CD14-positive monocyte (primary cell): ENCODE results near the gene ZAR1L. TPM values are rescaled to one million over a fixed set of nuclear protein-coding genes. Genes with fewer than 3 reads are reported as not detected.

Experiments used
- DNase-seq, 3 donors: peaks; one replicate each; pipeline ENCODE4 v3.0.0-alpha.2; 2011 to 2022
- H2AFZ ChIP-seq: 2 replicates; pipeline ENCODE4 v1.6.0; 2012; ENCODE audit warnings: mild to moderate bottlenecking, low read depth, low read length, inconsistent platforms; ENCODE audit not compliant: insufficient read depth, poor library complexity, severe bottlenecking
- H3K27ac ChIP-seq, 2 donors: 1 replicate in 1 of 2; 2 replicates in 1 of 2; pipeline ENCODE4 v1.5.1; 2012 to 2013; ENCODE audit warnings: low read length in 2 of 2, control low read depth in 1 of 2, inconsistent platforms in 1 of 2, low read depth in 1 of 2, mild to moderate bottlenecking in 1 of 2
- H3K27me3 ChIP-seq, 2 donors: one replicate each; pipeline versions ENCODE4 v1.6.0 to v1.6.1; 2011 to 2013; ENCODE audit warnings: low read length in 2 of 2; ENCODE audit not compliant: control insufficient read depth in 2 of 2, insufficient read depth in 2 of 2
- H3K36me3 ChIP-seq, 2 donors: replicated peaks in 1 of 2; 1 replicate in 1 of 2; 2 replicates in 1 of 2; pipeline versions ENCODE4 v1.5.1 to v1.6.1; 2012 to 2013; ENCODE audit warnings: low read length in 2 of 2, control low read depth in 1 of 2, inconsistent platforms in 1 of 2, mild to moderate bottlenecking in 1 of 2; ENCODE audit not compliant: insufficient read depth in 2 of 2, control insufficient read depth in 1 of 2
- H3K4me1 ChIP-seq, 2 donors: 1 replicate in 1 of 2; 2 replicates in 1 of 2; pipeline versions ENCODE4 v1.5.1 to v1.6.1; 2012 to 2013; ENCODE audit warnings: low read length in 2 of 2, control low read depth in 1 of 2, inconsistent platforms in 1 of 2, mild to moderate bottlenecking in 1 of 2, moderate library complexity in 1 of 2; ENCODE audit not compliant: insufficient read depth in 2 of 2, control insufficient read depth in 1 of 2
- H3K4me2 ChIP-seq: replicated peaks from 2 replicates; pipeline ENCODE3; 2012; ENCODE audit warnings: low read length, moderate library complexity, mild to moderate bottlenecking; ENCODE audit not compliant: poor library complexity, severe bottlenecking; ENCODE audit errors: extremely low read depth
- H3K4me3 ChIP-seq, 3 experiments: fragments of 200-600 bp in 1 of 3; sonication (generic) in 1 of 3; replicated peaks in 1 of 3; 1 replicate in 2 of 3; 2 replicates in 1 of 3; pipeline ENCODE4 v1.5.1; 2011 to 2013; ENCODE audit warnings: low read length in 3 of 3, mild to moderate bottlenecking in 3 of 3, control low read depth in 2 of 3, low read depth in 2 of 3, inconsistent platforms in 1 of 3, moderate library complexity in 1 of 3
- H3K79me2 ChIP-seq: 2 replicates; pipeline ENCODE4 v1.6.0; 2012; ENCODE audit warnings: mild to moderate bottlenecking, control low read depth, inconsistent platforms, low read length, moderate library complexity; ENCODE audit not compliant: insufficient read depth
- H3K9ac ChIP-seq: 2 replicates; pipeline ENCODE4 v1.6.0; 2017; ENCODE audit warnings: low read length, mild to moderate bottlenecking; ENCODE audit not compliant: insufficient read depth, poor library complexity, severe bottlenecking
- H3K9me3 ChIP-seq, 2 donors: replicated peaks in 1 of 2; 1 replicate in 1 of 2; 2 replicates in 1 of 2; pipeline versions ENCODE4 v1.5.1 to v1.6.1; 2012 to 2013; ENCODE audit warnings: low read length in 2 of 2, control low read depth in 1 of 2; ENCODE audit not compliant: control insufficient read depth in 1 of 2, insufficient read depth in 1 of 2
- H4K20me1 ChIP-seq: 2 replicates; pipeline ENCODE4 v1.6.0; 2012; ENCODE audit warnings: mild to moderate bottlenecking, low read length, control low read depth, moderate library complexity; ENCODE audit not compliant: insufficient read depth
- H3K27ac Mint-ChIP-seq, 7 donors: one replicate each; pipeline ENCODE4 v1.8.0; 2020; ENCODE audit warnings: mild to moderate bottlenecking in 7 of 7, mixed read lengths in 7 of 7, moderate library complexity in 6 of 7, inconsistent platforms in 2 of 7
- H3K27me3 Mint-ChIP-seq, 3 donors: one replicate each; pipeline ENCODE4 v1.8.0; 2021 to 2022; ENCODE audit warnings: low read depth in 3 of 3, mild to moderate bottlenecking in 3 of 3, mixed read lengths in 3 of 3, moderate library complexity in 3 of 3, inconsistent platforms in 1 of 3
- H3K36me3 Mint-ChIP-seq, 2 donors: one replicate each; pipeline ENCODE4 v1.8.0; 2020; ENCODE audit warnings: mixed read lengths in 2 of 2, inconsistent platforms in 1 of 2, mild to moderate bottlenecking in 1 of 2
- H3K4me1 Mint-ChIP-seq: one replicate; pipeline ENCODE4 v1.8.0; 2020; ENCODE audit warnings: mild to moderate bottlenecking, mixed read lengths
- H3K4me3 Mint-ChIP-seq, 2 donors: one replicate each; pipeline ENCODE4 v1.8.0; 2020; ENCODE audit warnings: mild to moderate bottlenecking in 2 of 2, mixed read lengths in 2 of 2, moderate library complexity in 1 of 2
- H3K9me3 Mint-ChIP-seq, 7 donors: one replicate each; pipeline ENCODE4 v1.8.0; 2020 to 2022; ENCODE audit warnings: mixed read lengths in 7 of 7, mild to moderate bottlenecking in 6 of 7, moderate library complexity in 6 of 7, inconsistent platforms in 2 of 7
- CTCF ChIP-seq: fragments of 200-600 bp; IDR thresholded peaks from one replicate; pipeline ENCODE4 v1.8.0; 2022; ENCODE audit warnings: antibody characterized with exemption, mild to moderate bottlenecking
- WGBS: methylation state at CpG from one replicate; pipeline ENCODE4 v1.1.5; 2013; ENCODE audit warnings: missing lambda C conversion rate; ENCODE audit not compliant: insufficient coverage; 5-methylcytosine and 5-hydroxymethylcytosine counted together
- intact Hi-C, 2 donors: fragments of 100-400 bp; cut with micrococcal nuclease; formaldehyde crosslinking; loops; one replicate each; pipeline versions ENCODE4 v1.15.0 to v1.15.1; 2023
- polyA plus RNA-seq, 3 donors: library from polyadenylated mRNA; depleted of rRNA in 1 of 3; unstranded in 2 of 3; stranded (reverse) in 1 of 3; fragments of 300-500 nt in 2 of 3; fragments of >200 nt in 1 of 3; fragmentation: Illumina TruSeq in 2 of 3; gene quantifications; 1 replicate in 2 of 3; 2 replicates in 1 of 3; pipeline ENCODE4 v1.2.3, GENCODE V29; 2012 to 2021

ZAR1L gene
- polyA plus RNA-seq, 3 donors = not detected

- H3K9ac ChIP-seq = no peak overlapping the region
- intact Hi-C loops = no loop called here
- no peak for TF ChIP-seq CTCF
- H3K79me2 ChIP-seq = no peaks in the 10 kb centered on the region
- H3K27ac ChIP-seq = no peak overlapping the region
- 100% methylated on average over 2 of the region's 6 CpGs for WGBS
- Mint-ChIP-seq H3K27ac (no peak overlapping the region), H3K9me3 (no peaks in the 10 kb centered on the region), H3K36me3 (peaks cover 45 to 47% of the 10 kb centered on the region in 2 donors), H3K4me1 (peaks cover 2% of the 10 kb centered on the region), H3K4me3 (no peak overlapping the region), H3K27me3 (peaks cover 0 to 3% (median 0%) of the 10 kb centered on the region in 3 donors)
- H4K20me1 ChIP-seq = no peaks in the 10 kb centered on the region
- H3K4me2 ChIP-seq = no peak overlapping the region
- H3K4me3 ChIP-seq = no peak overlapping the region
- peaks cover 27 to 47% of the 10 kb centered on the region in 2 donors for H3K36me3 ChIP-seq
- H3K27me3 ChIP-seq = no peaks in the 10 kb centered on the region
- no peaks in the 10 kb centered on the region for H3K4me1 ChIP-seq
- no peaks in the 10 kb centered on the region for H3K9me3 ChIP-seq
- H2AFZ ChIP-seq = no peak overlapping the region
- DNase-seq = no peak
These were observed 16.5 kb downstream of the ZAR1L start for GRCh38 chr13:32298695-32299094.

GRCh38 chr13:32297206-32297605, 18.0 kb downstream of the ZAR1L start:
- peaks cover 2% of the 10 kb centered on the region for H3K4me1 Mint-ChIP-seq
- no peak for DNase-seq
- WGBS = no CpG with 5 or more reads among the region's 2 CpGs
- H3K4me2 ChIP-seq = no peak overlapping the region
- H3K36me3 ChIP-seq = peaks cover 38 to 60% of the 10 kb centered on the region in 2 donors
- no peaks in the 10 kb centered on the region for H3K27me3 ChIP-seq
- H3K27me3 Mint-ChIP-seq = peaks cover 0 to 3% (median 0%) of the 10 kb centered on the region in 3 donors
- intact Hi-C loops = no loop called here
- no peaks in the 10 kb centered on the region for H4K20me1 ChIP-seq
- H3K79me2 ChIP-seq = no peaks in the 10 kb centered on the region
- H3K9me3 Mint-ChIP-seq = no peaks in the 10 kb centered on the region
- no peak overlapping the region for H3K4me3 ChIP-seq
- no peak overlapping the region for H3K9ac ChIP-seq
- H3K27ac Mint-ChIP-seq = no peak overlapping the region
- no peak overlapping the region for H2AFZ ChIP-seq
- H3K4me1 ChIP-seq = no peaks in the 10 kb centered on the region
- H3K9me3 ChIP-seq = no peaks in the 10 kb centered on the region
- H3K4me3 Mint-ChIP-seq = no peak overlapping the region
- H3K27ac ChIP-seq = no peak overlapping the region
- peaks cover 51 to 54% of the 10 kb centered on the region in 2 donors for H3K36me3 Mint-ChIP-seq
- TF ChIP-seq CTCF = no peak
